HEK293 (cell line): ENCODE measurements around the gene SDC1.

Experiments
- CTCF ChIA-PET: fragments of 350-600 bp; formaldehyde crosslinking; extraction: SDS; loops from one replicate; lab custom pipeline; 2021; ENCODE audit warnings: antibody characterized with exemption; lab: Yijun Ruan, JAX
- POLR2A ChIA-PET: fragments of 300-600 bp; formaldehyde crosslinking; extraction: SDS; loops from one replicate; lab custom pipeline; 2020; ENCODE audit warnings: antibody characterized with exemption, inconsistent platforms; lab: Yijun Ruan, JAX
- H3K27ac ChIP-seq: fragments of 200-500 bp; sonication (Bioruptor generic); 2 replicates; pipeline ENCODE4 v1.5.1; 2014; ENCODE audit warnings: low read depth, low read length, control low read depth, inconsistent platforms; ENCODE audit errors: extremely low read depth
- H3K36me3 ChIP-seq, 2 experiments: fragments of 200-500 bp in 1 of 2; sonication (Bioruptor generic) in 1 of 2; 1 replicate in 1 of 2; 2 replicates in 1 of 2; pipeline ENCODE4 v1.5.1; 2014 to 2017; ENCODE audit warnings: inconsistent platforms in 2 of 2, low read length in 2 of 2; ENCODE audit not compliant: control insufficient read depth in 2 of 2, insufficient read depth in 1 of 2
- H3K4me1 ChIP-seq: fragments of 200-500 bp; sonication (Bioruptor generic); 2 replicates; pipeline ENCODE4 v1.5.1; 2014; ENCODE audit warnings: mild to moderate bottlenecking, low read length, inconsistent platforms; ENCODE audit not compliant: control insufficient read depth, insufficient read depth
- H3K4me3 ChIP-seq: 2 replicates; pipeline ENCODE4 v1.5.1; 2011; ENCODE audit warnings: low read depth, mild to moderate bottlenecking, control low read depth, low read length, moderate library complexity
- H3K9me3 ChIP-seq: fragments of 200-500 bp; sonication (Bioruptor generic); 2 replicates; pipeline ENCODE4 v1.5.1; 2014; ENCODE audit warnings: low read depth, low read length, inconsistent platforms; ENCODE audit not compliant: control insufficient read depth, insufficient read depth
- HIC1 ChIP-seq: fragments of 450-650 bp; formaldehyde crosslinking; IDR thresholded peaks from 2 replicates; pipeline ENCODE4 v1.5.1; 2016; ENCODE audit warnings: missing biosample characterization, missing genetic modification characterization
- IKZF3 ChIP-seq: fragments of 450-650 bp; IDR thresholded peaks from 2 replicates; pipeline ENCODE4 v1.5.0; 2018; ENCODE audit warnings: missing biosample characterization, mild to moderate bottlenecking, missing genetic modification characterization, moderate library complexity
- ZBTB1 ChIP-seq: fragments of 450-650 bp; formaldehyde crosslinking; IDR thresholded peaks from 2 replicates; pipeline ENCODE4 v1.5.1; 2016; ENCODE audit warnings: missing biosample characterization, missing genetic modification characterization
- ZBTB20 ChIP-seq: fragments of 450-650 bp; formaldehyde crosslinking; IDR thresholded peaks from 2 replicates; pipeline ENCODE4 v1.5.1; 2016; ENCODE audit warnings: missing biosample characterization, missing genetic modification characterization
- ZFP3 ChIP-seq: fragments of 450-650 bp; formaldehyde crosslinking; IDR thresholded peaks from 2 replicates; pipeline ENCODE4 v1.5.1; 2016; ENCODE audit warnings: low read depth, missing biosample characterization, missing genetic modification characterization
- ZNF146 ChIP-seq: fragments of 450-650 bp; formaldehyde crosslinking; IDR thresholded peaks from 2 replicates; pipeline ENCODE4 v1.5.1; 2016; ENCODE audit warnings: missing biosample characterization, missing genetic modification characterization
- ZNF248 ChIP-seq: fragments of 450-650 bp; formaldehyde crosslinking; IDR thresholded peaks from 2 replicates; pipeline ENCODE4 v1.5.1; 2017; ENCODE audit warnings: missing biosample characterization, missing genetic modification characterization
- ZNF266 ChIP-seq: fragments of 450-650 bp; formaldehyde crosslinking; IDR thresholded peaks from 2 replicates; pipeline ENCODE4 v1.5.1; 2016; ENCODE audit warnings: missing biosample characterization, missing genetic modification characterization, low read depth
- ZNF302 ChIP-seq: fragments of 450-650 bp; formaldehyde crosslinking; IDR thresholded peaks from 2 replicates; pipeline ENCODE4 v1.5.1; 2016; ENCODE audit warnings: missing biosample characterization, missing genetic modification characterization, low read depth
- ZNF311 ChIP-seq: fragments of 450-650 bp; formaldehyde crosslinking; IDR thresholded peaks from 2 replicates; pipeline ENCODE4 v1.5.1; 2017; ENCODE audit warnings: missing biosample characterization, missing genetic modification characterization, borderline replicate concordance
- ZNF416 ChIP-seq: fragments of 450-650 bp; formaldehyde crosslinking; IDR thresholded peaks from 2 replicates; pipeline ENCODE4 v1.5.1; 2016; ENCODE audit warnings: missing biosample characterization, missing genetic modification characterization
- ZNF513 ChIP-seq: fragments of 450-650 bp; IDR thresholded peaks from 2 replicates; pipeline ENCODE4 v1.5.1; 2018; ENCODE audit warnings: missing biosample characterization, missing genetic modification characterization
- ZNF518A ChIP-seq: fragments of 450-650 bp; formaldehyde crosslinking; conservative IDR thresholded peaks from 2 replicates; pipeline ENCODE4 v1.5.1; 2016; ENCODE audit warnings: low read depth, missing biosample characterization, missing genetic modification characterization
- ZNF561 ChIP-seq: fragments of 450-650 bp; IDR thresholded peaks from 2 replicates; pipeline ENCODE4 v1.5.1; 2018; ENCODE audit warnings: missing biosample characterization, missing genetic modification characterization, borderline replicate concordance
- ZNF621 ChIP-seq: fragments of 450-650 bp; formaldehyde crosslinking; IDR thresholded peaks from 2 replicates; pipeline ENCODE4 v1.5.1; 2017; ENCODE audit warnings: missing biosample characterization, missing genetic modification characterization
- ZNF707 ChIP-seq: fragments of 450-650 bp; formaldehyde crosslinking; IDR thresholded peaks from 2 replicates; pipeline ENCODE4 v1.5.1; 2016; ENCODE audit warnings: missing biosample characterization, missing genetic modification characterization
- ZNF791 ChIP-seq: fragments of 450-650 bp; formaldehyde crosslinking; IDR thresholded peaks from 2 replicates; pipeline ENCODE4 v1.5.1; 2016; ENCODE audit warnings: missing biosample characterization, missing genetic modification characterization

Gene SDC1

GRCh38 chr2:20193185-20193584 lies 31.7 kb downstream of the SDC1 start:
- H3K9me3 ChIP-seq: no peaks in the 10 kb centered on the region
- 0 out of 2 replicates have a peak, but pooled peaks have one; percentile 26 for TF ChIP-seq ZNF146 (tag by site-specific recombination)
- no peak for TF ChIP-seq HIC1
- no peak for TF ChIP-seq ZBTB1
- no peak overlapping the region for H3K27ac ChIP-seq
- no peak overlapping the region for H3K4me3 ChIP-seq
- H3K36me3 ChIP-seq: no peaks in the 10 kb centered on the region
- ChIA-PET CTCF (interaction anchor here (0.7 kb wide), 2 partner anchors 11 to 84 kb away, joined by 3 read pairs; no protein-coding TSS in a partner anchor), POLR2A (no interaction called here)
- H3K4me1 ChIP-seq: peaks cover 5% of the 10 kb centered on the region; the same call in 1 of the 2 replicates

GRCh38 chr2:20192781-20193180 lies 32.1 kb downstream of the SDC1 start:
- no peak overlapping the region for H3K27ac ChIP-seq
- H3K36me3 ChIP-seq: no peaks in the 10 kb centered on the region
- no peaks in the 10 kb centered on the region for H3K9me3 ChIP-seq
- CTCF ChIA-PET: interaction anchor here (0.6 to 0.7 kb wide), 2 partner anchors 11 to 162 kb away, joined by 3 read pairs; no protein-coding TSS in a partner anchor
- no peak overlapping the region for H3K4me3 ChIP-seq
- TF ChIP-seq ZNF311 (no peak), ZNF416 (tag by site-specific recombination) (no peak), ZBTB20 (tag by site-specific recombination) (no peak), ZNF791 (tag by site-specific recombination) (no peak), ZNF621 (tag by site-specific recombination) (no peak), ZNF707 (tag by site-specific recombination) (no peak), ZNF518A (tag by site-specific recombination) (no peak), IKZF3 (no peak), ZNF513 (tag by site-specific recombination) (no peak), ZNF302 (no peak), ZNF561 (tag by site-specific recombination) (no peak), ZNF266 (no peak), ZFP3 (tag by site-specific recombination) (no peak), ZNF248 (no peak)
- peaks cover 5% of the 10 kb centered on the region; the same call in 1 of the 2 replicates for H3K4me1 ChIP-seq
- POLR2A ChIA-PET: no interaction called here
